ENCODE results near the gene DOCK10.

DNA sequence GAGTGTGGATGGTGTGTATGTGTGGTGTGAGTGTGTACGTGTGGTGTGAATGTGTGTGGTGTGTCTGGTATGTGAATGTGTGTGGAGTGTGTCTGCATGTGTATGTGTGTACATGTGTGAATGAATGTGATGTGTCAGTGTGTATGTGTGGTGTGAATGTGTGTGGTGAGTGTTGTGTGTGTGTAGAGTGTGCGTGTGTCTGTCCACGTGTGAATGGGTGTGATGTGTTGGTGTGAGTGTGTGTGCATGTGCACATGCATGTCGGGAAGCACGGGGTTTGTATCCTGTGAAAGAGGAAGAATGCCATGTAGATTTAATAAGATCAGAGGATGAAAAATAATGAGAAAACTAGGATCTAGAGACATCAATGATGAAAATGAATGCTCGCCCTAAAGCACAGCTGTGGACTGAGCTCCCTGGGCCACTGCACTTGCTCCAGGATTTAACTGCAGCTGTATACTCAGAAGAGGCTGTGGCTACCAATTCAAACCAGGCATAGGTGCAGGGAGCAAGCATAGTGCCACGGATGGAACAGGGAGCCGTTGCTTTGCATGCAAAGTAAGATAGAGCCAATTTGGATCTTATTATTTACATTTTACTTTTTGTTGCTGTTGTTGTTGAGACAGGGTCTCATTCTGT lies 122.7 kb downstream of the DOCK10 start:
- TF ChIP-seq ZNF565 (CRISPR knock-in tag; conservative IDR thresholded peaks at IDR 0.05; ENCODE audit: low read depth) (no peak), PATZ1 (CRISPR knock-in tag; IDR thresholded peaks at IDR 0.05; ENCODE audit: borderline replicate concordance) (no peak)
